ENCODE measurements around the gene PRKCE. TPM values are rescaled to one million over a fixed set of nuclear protein-coding genes. Genes with fewer than 3 reads are reported as not detected.

PRKCE gene
- total RNA-seq, 1 donor from 2014 or later, result 46.5 TPM

- no peak for DNase-seq
These were observed 163.6 kb downstream of the PRKCE start for GRCh38 chr2:45814951-45815621.

- no peak for DNase-seq
These were observed 164.8 kb downstream of the PRKCE start for GRCh38 chr2:45816272-45816671.

GRCh38 chr2:45818591-45818990, 167.1 kb downstream of the PRKCE start:
- DNase-seq, result no peak

- DNase-seq, result no peak
These were observed 168.6 kb downstream of the PRKCE start for GRCh38 chr2:45820048-45820447.

- peak; percentile 59 for DNase-seq
These were observed 170.2 kb downstream of the PRKCE start for GRCh38 chr2:45821558-45822271.

GRCh38 chr2:45822272-45822630, 170.8 kb downstream of the PRKCE start:
- no peak for DNase-seq

GRCh38 chr2:45823723-45824206, 172.3 kb downstream of the PRKCE start:
- DNase-seq, result peak; percentile 49

- DNase-seq, result no peak
These were observed 173.7 kb downstream of the PRKCE start for GRCh38 chr2:45825001-45825651.

GRCh38 chr2:45826460-45826859, 175.0 kb downstream of the PRKCE start:
- DNase-seq, result no peak

GRCh38 chr2:45826884-45827635, 175.6 kb downstream of the PRKCE start:
- peak; percentile 82 for DNase-seq

GRCh38 chr2:45830322-45830721, 178.8 kb downstream of the PRKCE start:
- no peak for DNase-seq

- DNase-seq, result no peak
These were observed 182.0 kb downstream of the PRKCE start for GRCh38 chr2:45833301-45833967.

GRCh38 chr2:45833968-45834344, 182.5 kb downstream of the PRKCE start:
- DNase-seq, result no peak

GRCh38 chr2:45834372-45834771, 182.9 kb downstream of the PRKCE start:
- no peak for DNase-seq

GRCh38 chr2:45834858-45835257, 183.4 kb downstream of the PRKCE start:
- DNase-seq, result no peak

- DNase-seq, result no peak
These were observed 184.8 kb downstream of the PRKCE start for GRCh38 chr2:45836316-45836715.

- no peak for DNase-seq
These were observed 185.3 kb downstream of the PRKCE start for GRCh38 chr2:45836740-45837139.

GRCh38 chr2:45837812-45838341, 186.4 kb downstream of the PRKCE start:
- DNase-seq, result no peak

- no peak for DNase-seq
These were observed 188.2 kb downstream of the PRKCE start for GRCh38 chr2:45839508-45840251.

- no peak for DNase-seq
These were observed 189.0 kb downstream of the PRKCE start for GRCh38 chr2:45840481-45840880.

GRCh38 chr2:45841752-45842407, 190.4 kb downstream of the PRKCE start:
- no peak for DNase-seq
